ENCODE results near the gene POLR2B.

GRCh38 chr4:56930638-56931037 lies 48.1 kb upstream of the POLR2B start:
- TF ChIP-seq, protein P1, sequence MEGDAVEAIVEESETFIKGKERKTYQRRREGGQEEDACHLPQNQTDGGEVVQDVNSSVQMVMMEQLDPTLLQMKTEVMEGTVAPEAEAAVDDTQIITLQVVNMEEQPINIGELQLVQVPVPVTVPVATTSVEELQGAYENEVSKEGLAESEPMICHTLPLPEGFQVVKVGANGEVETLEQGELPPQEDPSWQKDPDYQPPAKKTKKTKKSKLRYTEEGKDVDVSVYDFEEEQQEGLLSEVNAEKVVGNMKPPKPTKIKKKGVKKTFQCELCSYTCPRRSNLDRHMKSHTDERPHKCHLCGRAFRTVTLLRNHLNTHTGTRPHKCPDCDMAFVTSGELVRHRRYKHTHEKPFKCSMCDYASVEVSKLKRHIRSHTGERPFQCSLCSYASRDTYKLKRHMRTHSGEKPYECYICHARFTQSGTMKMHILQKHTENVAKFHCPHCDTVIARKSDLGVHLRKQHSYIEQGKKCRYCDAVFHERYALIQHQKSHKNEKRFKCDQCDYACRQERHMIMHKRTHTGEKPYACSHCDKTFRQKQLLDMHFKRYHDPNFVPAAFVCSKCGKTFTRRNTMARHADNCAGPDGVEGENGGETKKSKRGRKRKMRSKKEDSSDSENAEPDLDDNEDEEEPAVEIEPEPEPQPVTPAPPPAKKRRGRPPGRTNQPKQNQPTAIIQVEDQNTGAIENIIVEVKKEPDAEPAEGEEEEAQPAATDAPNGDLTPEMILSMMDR (IDR thresholded peaks at IDR 0.05), result no peak
- no peak for TF ChIP-seq ZFX (IDR thresholded peaks at IDR 0.05; ENCODE audit: borderline replicate concordance)

Measured in 22Rv1 (cell line).